ENCODE measurements around the gene HOTAIR. TPM values are rescaled to one million over a fixed set of nuclear protein-coding genes. Genes with fewer than 3 reads are reported as not detected.

The HOTAIR gene
- total and polyA plus RNA-seq, 4 donors = 9.7 TPM; not detected in 3

GRCh38 chr12:54018468-54018984 lies 43.8 kb upstream of the HOTAIR start:
- no peaks in the 10 kb centered on the region for H3K4me1 ChIP-seq (ENCODE audit: control insufficient read depth in 1 of 2, insufficient read depth in 2 of 2, low read length in 2 of 2)
- peak; percentile 30 for ATAC-seq (ENCODE audit: low FRiP score)
- peak in 1 of 2 donors; percentile 90 for DNase-seq
- whole genome bisulfite sequencing, 2 donors = 21 to 22% methylated on average over 29 of the region's 29 CpGs
- H3K27me3 ChIP-seq (ENCODE audit: control insufficient read depth in 1 of 2, insufficient read depth in 2 of 2, low read length in 1 of 2) = no peaks in the 10 kb centered on the region
- peak overlapping the region; percentile 68 to 81 for H3K27ac ChIP-seq (ENCODE audit: low read depth in 1 of 2, low read length in 2 of 2)
- H3K36me3 ChIP-seq (ENCODE audit: control insufficient read depth in 1 of 2, insufficient read depth in 2 of 2, low read length in 1 of 2) = no peaks in the 10 kb centered on the region
- peak overlapping the region; percentile 14 to 51 for H3K4me3 ChIP-seq (ENCODE audit: low read length in 2 of 2)
- intact Hi-C loops (cut with DNase I) = no loop called here
- no peaks in the 10 kb centered on the region for H3K9me3 ChIP-seq (ENCODE audit: control insufficient read depth, low read length)

GRCh38 chr12:54017878-54018467 lies 43.2 kb upstream of the HOTAIR start:
- H3K27me3 ChIP-seq (ENCODE audit: control insufficient read depth in 1 of 2, insufficient read depth in 2 of 2, low read length in 1 of 2) = no peaks in the 10 kb centered on the region
- intact Hi-C loops (cut with DNase I) = no loop called here
- peak; percentile 92 for ATAC-seq (ENCODE audit: low FRiP score)
- WGBS, 2 donors = 1 to 2% methylated on average over 29 to 34 of the region's 34 CpGs
- no peaks in the 10 kb centered on the region for H3K4me1 ChIP-seq (ENCODE audit: control insufficient read depth in 1 of 2, insufficient read depth in 2 of 2, low read length in 2 of 2)
- peak overlapping the region; percentile 14 to 51 for H3K4me3 ChIP-seq (ENCODE audit: low read length in 2 of 2)
- H3K9me3 ChIP-seq (ENCODE audit: control insufficient read depth, low read length) = no peaks in the 10 kb centered on the region
- H3K36me3 ChIP-seq (ENCODE audit: control insufficient read depth in 1 of 2, insufficient read depth in 2 of 2, low read length in 1 of 2) = no peaks in the 10 kb centered on the region
- peak overlapping the region; percentile 68 to 81 for H3K27ac ChIP-seq (ENCODE audit: low read depth in 1 of 2, low read length in 2 of 2)
- peak; percentile 94 to 96 for DNase-seq

- H3K27ac ChIP-seq (ENCODE audit: low read depth in 1 of 2, low read length in 2 of 2) = peak overlapping the region in 1 of 2 donors; percentile 4
- ATAC-seq (ENCODE audit: low FRiP score) (peak; percentile 44), DNase-seq (no peak)
- WGBS, 2 donors = 2 to 3% methylated on average over 24 of the region's 24 CpGs
- no peaks in the 10 kb centered on the region for H3K36me3 ChIP-seq (ENCODE audit: control insufficient read depth in 1 of 2, insufficient read depth in 2 of 2, low read length in 1 of 2)
- H3K9me3 ChIP-seq (ENCODE audit: control insufficient read depth, low read length) = no peaks in the 10 kb centered on the region
- no peaks in the 10 kb centered on the region for H3K27me3 ChIP-seq (ENCODE audit: control insufficient read depth in 1 of 2, insufficient read depth in 2 of 2, low read length in 1 of 2)
- peak overlapping the region; percentile 14 to 51 for H3K4me3 ChIP-seq (ENCODE audit: low read length in 2 of 2)
- intact Hi-C loops (cut with DNase I) = no loop called here
- no peaks in the 10 kb centered on the region for H3K4me1 ChIP-seq (ENCODE audit: control insufficient read depth in 1 of 2, insufficient read depth in 2 of 2, low read length in 2 of 2)
Observed at GRCh38 chr12:54017027-54017788, 42.5 kb upstream of the HOTAIR start.

GRCh38 chr12:54016478-54016964 lies 41.8 kb upstream of the HOTAIR start:
- Histone ChIP-seq H3K4me3 (ENCODE audit: low read length in 2 of 2) (peak overlapping the region in 1 of 2 donors; percentile 14), H3K36me3 (ENCODE audit: control insufficient read depth in 1 of 2, insufficient read depth in 2 of 2, low read length in 1 of 2) (no peaks in the 10 kb centered on the region), H3K27ac (ENCODE audit: low read depth in 1 of 2, low read length in 2 of 2) (no peak overlapping the region), H3K4me1 (ENCODE audit: control insufficient read depth in 1 of 2, insufficient read depth in 2 of 2, low read length in 2 of 2) (no peaks in the 10 kb centered on the region), H3K27me3 (ENCODE audit: control insufficient read depth in 1 of 2, insufficient read depth in 2 of 2, low read length in 1 of 2) (no peaks in the 10 kb centered on the region), H3K9me3 (ENCODE audit: control insufficient read depth, low read length) (no peaks in the 10 kb centered on the region)
- WGBS, 2 donors = 7 to 9% methylated on average over 25 of the region's 25 CpGs
- DNase-seq = peak in 1 of 2 donors; percentile 46
- intact Hi-C loops (cut with DNase I) = no loop called here
- ATAC-seq (ENCODE audit: low FRiP score) = peak; percentile 6

- H3K27me3 ChIP-seq (ENCODE audit: control insufficient read depth in 1 of 2, insufficient read depth in 2 of 2, low read length in 1 of 2) = no peaks in the 10 kb centered on the region
- no peak overlapping the region for H3K4me3 ChIP-seq (ENCODE audit: low read length in 2 of 2)
- H3K4me1 ChIP-seq (ENCODE audit: control insufficient read depth in 1 of 2, insufficient read depth in 2 of 2, low read length in 2 of 2) = no peaks in the 10 kb centered on the region
- ATAC-seq (ENCODE audit: low FRiP score) (no peak), DNase-seq (peak in 1 of 2 donors; percentile 44)
- no peak overlapping the region for H3K27ac ChIP-seq (ENCODE audit: low read depth in 1 of 2, low read length in 2 of 2)
- H3K36me3 ChIP-seq (ENCODE audit: control insufficient read depth in 1 of 2, insufficient read depth in 2 of 2, low read length in 1 of 2) = no peaks in the 10 kb centered on the region
- intact Hi-C loops (cut with DNase I) = no loop called here
- H3K9me3 ChIP-seq (ENCODE audit: control insufficient read depth, low read length) = no peaks in the 10 kb centered on the region
- 53 to 77% methylated on average over 3 of the region's 3 CpGs for WGBS, 2 donors
Observed at GRCh38 chr12:54016051-54016450, 41.3 kb upstream of the HOTAIR start.

- no peaks in the 10 kb centered on the region for H3K27me3 ChIP-seq (ENCODE audit: control insufficient read depth in 1 of 2, insufficient read depth in 2 of 2, low read length in 1 of 2)
Observed at GRCh38 chr12:54015018-54015931, 40.5 kb upstream of the HOTAIR start.

GRCh38 chr12:54014377-54015017 lies 39.7 kb upstream of the HOTAIR start:
- 32 to 48% methylated on average over 36 of the region's 36 CpGs for WGBS, 2 donors
- no peak for ATAC-seq (ENCODE audit: low FRiP score)
- Histone ChIP-seq H3K9me3 (ENCODE audit: control insufficient read depth, low read length) (no peaks in the 10 kb centered on the region), H3K36me3 (ENCODE audit: control insufficient read depth in 1 of 2, insufficient read depth in 2 of 2, low read length in 1 of 2) (no peaks in the 10 kb centered on the region), H3K27me3 (ENCODE audit: control insufficient read depth in 1 of 2, insufficient read depth in 2 of 2, low read length in 1 of 2) (no peaks in the 10 kb centered on the region), H3K4me3 (ENCODE audit: low read length in 2 of 2) (no peak overlapping the region), H3K27ac (ENCODE audit: low read depth in 1 of 2, low read length in 2 of 2) (peak overlapping the region in 1 of 2 donors; percentile 32), H3K4me1 (ENCODE audit: control insufficient read depth in 1 of 2, insufficient read depth in 2 of 2, low read length in 2 of 2) (no peaks in the 10 kb centered on the region)
- DNase-seq = peak in 1 of 2 donors; percentile 48
- intact Hi-C loops (cut with DNase I) = no loop called here

More at GRCh38 chr12:54015018-54015931, 40.5 kb upstream of the HOTAIR start:
- Histone ChIP-seq H3K4me1 (ENCODE audit: control insufficient read depth in 1 of 2, insufficient read depth in 2 of 2, low read length in 2 of 2) (no peaks in the 10 kb centered on the region), H3K36me3 (ENCODE audit: control insufficient read depth in 1 of 2, insufficient read depth in 2 of 2, low read length in 1 of 2) (no peaks in the 10 kb centered on the region), H3K9me3 (ENCODE audit: control insufficient read depth, low read length) (no peaks in the 10 kb centered on the region), H3K4me3 (ENCODE audit: low read length in 2 of 2) (no peak overlapping the region), H3K27ac (ENCODE audit: low read depth in 1 of 2, low read length in 2 of 2) (no peak overlapping the region)
- intact Hi-C loops (cut with DNase I) = no loop called here
- 63 to 77% methylated on average over 23 of the region's 23 CpGs for WGBS, 2 donors
- DNase-seq (peak in 1 of 2 donors; percentile 36), ATAC-seq (ENCODE audit: low FRiP score) (no peak)

Data from aorta (tissue), 5 donors.